A549 treated with CpdA at 1 μM for 4 hours (cell line): ENCODE results near the gene PPCDC. TPM values are rescaled to one million over a fixed set of nuclear protein-coding genes. Genes with fewer than 3 reads are reported as not detected.

Experiments used
- total RNA-seq: library from RNA; stranded (reverse); fragments of 200-300 nt; extraction: Qiagen RNA extraction; gene quantifications from 5 replicates; pipeline ENCODE4 v1.2.3, GENCODE V29; 2022; ENCODE audit warnings: low read depth

The PPCDC gene
- 16.9 to 21.9 TPM (median 18.6 TPM) in 5 replicates for total RNA-seq

GRCh38 chr15:75023181-75023871 lies at the start of gene PPCDC:
Gene PPCDC (plus strand): TSS chr15:75023590. CDS start chr15:75028319, 4,729 bp downstream.

GRCh38 chr15:74995182-74995778 lies 28.1 kb upstream of the PPCDC start, which contains the start of gene SCAMP5:
Gene SCAMP5 (plus strand): TSS chr15:74995563. CDS start chr15:75011840, 16,277 bp downstream.

Other genes starting within 250 kb of the PPCDC start
- 57.6 to 72.3 TPM (median 65.0 TPM) in 5 replicates for gene CSK, start 241.5 kb upstream of the PPCDC start, total RNA-seq
- not detected in 5 replicates for gene LMAN1L, start 210.8 kb upstream of the PPCDC start, total RNA-seq
- gene CPLX3, start 197.0 kb upstream of the PPCDC start, total RNA-seq, result not detected in 5 replicates
- gene ULK3, start 180.4 kb upstream of the PPCDC start, total RNA-seq, result 30.7 to 46.1 TPM (median 35.7 TPM) in 5 replicates
- 57.1 to 68.8 TPM (median 66.9 TPM) in 5 replicates for gene SCAMP2, start 150.2 kb upstream of the PPCDC start, total RNA-seq
- gene MPI, start 133.5 kb upstream of the PPCDC start, total RNA-seq, result 27.0 to 35.8 TPM (median 34.1 TPM) in 5 replicates
- 32.6 to 36.5 TPM (median 33.6 TPM) in 5 replicates for gene FAM219B, start 116.7 kb upstream of the PPCDC start, total RNA-seq
- 459 to 606 TPM (median 556 TPM) in 5 replicates for gene COX5A, start 85.5 kb upstream of the PPCDC start, total RNA-seq
- 18.9 to 28.8 TPM (median 27.3 TPM) in 5 replicates for gene RPP25, start 66.8 kb upstream of the PPCDC start, total RNA-seq
- 13.8 to 15.2 TPM (median 14.6 TPM) in 5 replicates for gene SCAMP5, start 28.0 kb upstream of the PPCDC start, total RNA-seq
- 25.0 to 31.7 TPM (median 30.1 TPM) in 5 replicates for gene C15orf39, start 178.3 kb downstream of the PPCDC start, total RNA-seq
- gene GOLGA6C, start 234.7 kb downstream of the PPCDC start, total RNA-seq, result 0.05 TPM in 1 of 5 replicates, not detected in the others